PFSK-1 (cell line): ENCODE measurements around the gene LRRC3.

Source experiments
- POLR2AphosphoS5 ChIP-seq: IDR thresholded peaks from 2 replicates; pipeline ENCODE4 v1.6.1; 2012; ENCODE audit warnings: low read depth, mild to moderate bottlenecking, control low read depth, low read length, moderate library complexity
- TAF1 ChIP-seq: IDR thresholded peaks from 2 replicates; pipeline ENCODE4 v1.6.1; 2012; ENCODE audit warnings: low read length, control low read depth, borderline replicate concordance; ENCODE audit not compliant: insufficient read depth

DNA sequence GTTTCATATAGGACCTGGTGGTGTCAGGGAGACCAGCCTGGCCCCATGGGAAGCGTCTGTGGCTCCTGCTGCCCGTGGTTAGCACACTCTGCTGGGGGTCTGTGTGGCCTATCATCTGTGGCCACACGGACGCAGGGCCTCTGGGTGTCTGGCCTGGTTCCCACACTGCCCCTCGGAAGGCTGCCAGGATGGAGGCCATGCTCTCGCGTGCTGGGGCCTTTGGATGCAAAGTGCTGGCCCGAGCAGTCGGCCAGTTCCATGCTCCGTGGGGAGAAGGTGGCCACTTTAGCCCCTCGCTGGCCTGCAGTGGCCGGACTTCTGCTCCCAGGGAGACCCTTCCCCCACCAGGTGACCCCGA lies 20.8 kb upstream of the LRRC3 start:
- TF ChIP-seq TAF1 = no peak
- no peak for TF ChIP-seq POLR2AphosphoS5
